ENCODE measurements around the gene FYTTD1.
"Not testable (repeated sequence)": the region's sequence is repeated elsewhere in the genome, so short reads cannot be mapped to it uniquely, and the experiment has no call there.

Gene FYTTD1, protein sequence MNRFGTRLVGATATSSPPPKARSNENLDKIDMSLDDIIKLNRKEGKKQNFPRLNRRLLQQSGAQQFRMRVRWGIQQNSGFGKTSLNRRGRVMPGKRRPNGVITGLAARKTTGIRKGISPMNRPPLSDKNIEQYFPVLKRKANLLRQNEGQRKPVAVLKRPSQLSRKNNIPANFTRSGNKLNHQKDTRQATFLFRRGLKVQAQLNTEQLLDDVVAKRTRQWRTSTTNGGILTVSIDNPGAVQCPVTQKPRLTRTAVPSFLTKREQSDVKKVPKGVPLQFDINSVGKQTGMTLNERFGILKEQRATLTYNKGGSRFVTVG
- long read RNA-seq, donor 1, full-length matches to known transcripts, result 24 of 37 reads
- long read RNA-seq, donor 1, partial matches to known transcripts, result 13 of 37 reads
- long read RNA-seq, donor 1, other reads (novel, unspliced or antisense), result 0 of 37 reads
- long read RNA-seq, donor 2, full-length matches to known transcripts, result 10 of 28 reads
- long read RNA-seq, donor 2, partial matches to known transcripts, result 18 of 28 reads
- long read RNA-seq, donor 2, other reads (novel, unspliced or antisense), result 0 of 28 reads
- long read RNA-seq, donor 3, full-length matches to known transcripts, result 17 of 27 reads
- long read RNA-seq, donor 3, partial matches to known transcripts, result 10 of 27 reads
- long read RNA-seq, donor 3, other reads (novel, unspliced or antisense), result 0 of 27 reads
- long read RNA-seq, donor 4, full-length matches to known transcripts, result 14 of 34 reads
- long read RNA-seq, donor 4, partial matches to known transcripts, result 20 of 34 reads
- long read RNA-seq, donor 4, other reads (novel, unspliced or antisense), result 0 of 34 reads
- long read RNA-seq, donor 5, full-length matches to known transcripts, result 17 of 27 reads
- long read RNA-seq, donor 5, partial matches to known transcripts, result 10 of 27 reads
- long read RNA-seq, donor 5, other reads (novel, unspliced or antisense), result 0 of 27 reads
- long read RNA-seq, donor 6, full-length matches to known transcripts, result 13 of 35 reads
- long read RNA-seq, donor 6, partial matches to known transcripts, result 22 of 35 reads
- long read RNA-seq, donor 6, other reads (novel, unspliced or antisense), result 0 of 35 reads
- long read RNA-seq, donor 7, full-length matches to known transcripts, result 29 of 75 reads
- long read RNA-seq, donor 7, partial matches to known transcripts, result 46 of 75 reads
- long read RNA-seq, donor 7, other reads (novel, unspliced or antisense), result 0 of 75 reads
- long read RNA-seq, donor 8, full-length matches to known transcripts, result 14 of 25 reads
- long read RNA-seq, donor 8, partial matches to known transcripts, result 11 of 25 reads
- long read RNA-seq, donor 8, other reads (novel, unspliced or antisense), result 0 of 25 reads

DNA sequence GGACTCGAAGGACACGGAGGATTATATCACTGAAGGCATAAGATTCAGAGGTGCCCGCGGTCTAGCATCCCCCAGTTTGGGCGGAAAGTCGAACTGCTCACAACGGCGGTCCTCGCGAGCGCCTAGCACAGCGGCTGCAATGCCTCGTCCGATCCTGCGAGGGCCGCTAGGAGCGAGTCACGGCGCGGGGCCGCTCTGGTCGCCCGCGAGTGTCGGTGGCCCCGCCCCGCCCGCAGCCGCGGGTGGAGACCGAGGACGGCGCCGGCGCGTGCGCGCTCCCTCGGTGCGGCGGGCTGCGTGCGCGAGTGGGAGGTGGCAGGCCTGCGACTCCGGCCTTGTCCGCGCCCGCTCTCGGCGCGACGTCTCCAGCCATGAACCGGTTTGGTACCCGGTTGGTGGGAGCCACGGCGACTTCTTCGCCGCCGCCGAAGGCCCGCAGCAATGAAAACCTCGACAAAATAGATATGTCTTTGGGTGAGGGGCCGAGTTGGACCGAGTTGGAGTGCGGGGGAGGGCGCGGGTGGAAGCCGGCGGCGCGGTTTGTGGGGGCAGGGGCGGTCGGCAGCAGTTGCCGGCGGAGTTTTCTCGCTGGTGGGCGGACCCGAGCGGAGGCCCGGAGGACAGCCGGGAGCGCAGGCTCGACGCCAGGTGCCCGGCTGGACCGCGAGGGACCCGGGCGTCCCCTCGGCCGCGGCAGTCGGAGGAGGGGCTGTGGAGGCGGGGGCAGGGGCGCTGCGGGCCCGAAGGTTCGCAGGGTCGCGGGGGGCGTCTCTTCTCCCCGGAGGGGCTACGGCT, at the start of gene FYTTD1:
FYTTD1 (plus strand) TSS at position 283 of the 795 bp plus-strand sequence; CDS start at position 372, 89 bp downstream.
- peak; percentile 87 for DNase-seq

DNA sequence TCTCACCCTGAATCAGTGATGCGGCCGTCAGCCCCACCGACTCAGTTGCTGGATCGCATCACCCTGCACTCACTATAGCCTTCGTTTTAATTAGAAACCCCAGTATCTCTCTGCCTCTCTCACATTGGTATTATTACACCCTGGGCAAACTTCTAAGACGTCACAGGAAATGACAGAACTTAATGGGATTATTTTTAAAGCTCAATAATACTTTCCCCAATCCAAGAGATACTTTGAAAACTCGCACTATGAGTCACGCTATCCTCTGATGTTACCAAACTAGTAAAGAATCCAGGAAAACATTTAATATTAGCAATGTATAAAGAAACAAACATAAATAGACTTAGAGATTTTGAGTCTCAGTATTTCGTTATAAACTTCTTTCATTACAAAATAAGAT, 49.6 kb upstream of the FYTTD1 start:
- no peak for DNase-seq

DNA sequence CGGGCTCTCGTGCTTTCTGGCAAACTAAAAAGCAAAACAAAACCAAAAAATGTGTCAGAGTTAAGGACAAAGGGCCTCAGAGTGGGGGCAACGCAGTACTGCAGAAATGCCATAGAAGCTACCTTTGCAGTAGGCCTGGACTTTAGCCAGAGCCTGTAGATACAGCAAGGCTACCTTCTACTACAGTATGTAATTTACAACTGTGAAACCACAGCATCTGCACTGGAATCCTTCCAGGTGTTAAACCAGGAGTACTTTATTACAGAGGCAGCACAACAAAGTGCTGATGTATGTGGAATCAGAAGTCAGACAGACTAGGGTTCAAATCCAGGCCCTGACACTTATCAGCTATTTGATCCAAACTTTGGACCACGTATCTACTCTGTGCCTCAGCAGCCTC, 47.8 kb upstream of the FYTTD1 start:
- DNase-seq, result no peak

DNA sequence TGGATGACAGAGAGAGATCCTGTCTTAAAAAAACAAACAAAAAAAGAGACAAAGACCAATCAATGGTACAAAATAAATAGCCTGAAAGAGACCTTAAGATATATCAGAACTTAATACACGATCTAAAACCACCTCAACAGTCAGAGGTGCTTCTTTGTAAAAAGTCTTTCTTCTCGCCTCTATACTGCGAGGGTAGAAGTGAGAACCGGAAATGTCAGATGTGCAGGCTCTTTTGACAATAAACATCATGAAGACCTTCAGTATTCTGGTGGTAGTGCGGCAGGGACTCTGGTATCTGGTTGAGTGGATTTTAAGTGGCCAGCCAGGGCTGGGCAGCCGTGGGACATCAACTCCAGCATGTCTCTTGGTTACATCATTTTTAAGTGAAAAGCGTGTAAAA, 43.0 kb upstream of the FYTTD1 start:
- no peak for DNase-seq

DNA sequence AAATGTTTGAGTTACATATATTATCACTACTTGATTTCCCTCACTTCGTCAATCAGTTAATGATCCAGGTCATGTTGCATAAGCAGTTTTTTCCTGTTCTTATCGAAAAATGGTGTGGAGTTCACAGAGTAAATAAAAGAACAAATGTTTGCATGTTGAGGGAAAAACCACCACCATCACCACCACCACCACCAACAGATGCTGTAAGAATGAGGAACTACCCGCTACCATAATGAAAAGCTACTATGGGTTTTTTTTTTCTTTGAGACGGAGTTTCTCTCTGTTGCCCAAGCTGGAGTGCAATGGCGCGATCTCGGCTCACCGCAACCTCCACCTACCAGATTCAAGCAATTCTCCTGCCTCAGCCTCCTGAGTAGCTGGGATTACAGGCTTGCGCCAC, 40.5 kb upstream of the FYTTD1 start:
- DNase-seq, result no peak

DNA sequence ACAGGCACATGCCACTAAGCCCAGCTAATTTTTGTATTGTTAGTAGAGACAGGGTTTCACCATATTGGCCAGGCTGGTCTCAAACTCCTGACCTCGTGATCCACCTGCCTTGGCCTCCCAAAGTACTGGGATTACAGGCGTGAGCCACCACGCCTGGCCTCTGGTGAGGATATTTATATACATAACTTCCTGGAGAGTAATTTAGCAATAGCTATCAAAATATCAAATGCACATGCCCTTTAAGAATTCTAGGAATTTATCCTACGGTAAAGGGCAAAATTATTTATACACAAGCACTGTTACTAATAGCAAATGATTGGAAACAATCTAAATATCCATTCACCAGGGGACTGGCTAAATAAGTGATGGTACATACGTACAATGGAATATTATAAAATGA, 38.7 kb upstream of the FYTTD1 start:
- not testable (repeated sequence) for DNase-seq

DNA sequence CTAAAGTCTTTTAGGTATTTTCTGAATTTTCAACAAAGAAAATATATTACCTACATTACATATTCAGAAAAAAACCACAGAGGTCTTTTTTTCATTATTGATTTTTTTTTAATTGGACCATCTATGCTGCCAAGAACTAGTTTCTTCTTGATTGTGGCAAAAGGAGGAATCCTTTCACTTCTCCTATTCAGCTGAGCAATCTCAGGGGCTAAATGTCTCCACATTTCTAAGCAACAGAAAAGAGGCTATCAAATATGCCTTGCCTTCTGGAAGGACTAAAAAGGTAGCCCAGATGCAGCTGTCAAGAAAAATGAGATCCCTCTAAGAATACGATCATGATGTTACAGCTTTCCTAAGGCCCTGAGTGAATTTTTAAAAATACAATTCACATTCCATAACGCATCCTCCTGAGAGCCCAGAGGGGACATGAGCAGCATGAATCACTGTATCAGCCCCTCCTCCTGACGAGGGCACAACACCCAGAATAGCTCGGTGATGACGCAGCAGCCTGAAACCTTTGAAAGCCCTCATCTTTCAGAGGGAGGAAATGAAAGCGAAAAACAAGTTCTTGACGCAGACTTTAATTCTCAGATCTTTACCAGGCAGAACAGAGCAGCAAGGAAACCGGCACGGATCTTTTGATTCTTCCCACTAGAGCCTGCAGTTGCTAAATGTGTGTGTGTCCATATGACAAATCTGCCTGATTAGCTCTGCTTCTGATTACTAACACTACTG, 37.5 kb upstream of the FYTTD1 start:
- peak; percentile 42 for DNase-seq

DNA sequence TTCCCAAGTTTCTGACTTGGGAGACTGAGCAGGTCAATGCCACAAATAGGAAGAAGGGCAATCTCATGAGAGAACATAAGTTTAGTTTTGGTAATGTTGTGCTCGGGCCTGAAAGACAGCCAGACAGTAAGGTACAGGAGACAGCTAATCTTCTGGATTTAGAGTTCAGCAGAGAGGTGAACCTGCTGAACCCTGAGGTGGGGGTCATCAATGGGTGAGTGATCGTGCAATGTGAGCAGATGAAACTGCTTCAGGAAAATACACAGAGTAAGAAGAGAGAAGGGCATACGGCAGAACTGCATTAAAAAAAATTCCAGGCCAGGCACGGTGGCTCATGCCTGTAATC, 36.2 kb upstream of the FYTTD1 start:
- no peak for DNase-seq

DNA sequence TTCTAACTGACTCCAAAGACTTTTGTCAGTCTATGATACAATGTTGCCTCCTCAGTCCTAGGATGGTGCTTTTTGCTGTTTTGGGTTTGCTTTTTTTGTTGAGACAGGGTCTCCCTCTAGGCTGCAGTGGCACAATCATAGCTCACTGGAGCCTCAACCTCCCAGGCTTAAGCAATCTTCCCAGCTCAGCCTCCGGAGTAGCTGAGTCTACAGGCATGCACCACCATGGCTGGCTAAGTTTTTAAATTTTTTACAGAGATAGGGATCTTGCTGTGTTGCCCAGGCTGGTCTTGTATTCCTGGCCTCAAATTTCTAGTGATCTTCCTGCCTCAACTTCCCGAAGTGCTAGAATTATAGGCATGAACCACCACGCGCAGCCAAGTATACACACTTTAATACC, 35.4 kb upstream of the FYTTD1 start:
- DNase-seq, result no peak

DNA sequence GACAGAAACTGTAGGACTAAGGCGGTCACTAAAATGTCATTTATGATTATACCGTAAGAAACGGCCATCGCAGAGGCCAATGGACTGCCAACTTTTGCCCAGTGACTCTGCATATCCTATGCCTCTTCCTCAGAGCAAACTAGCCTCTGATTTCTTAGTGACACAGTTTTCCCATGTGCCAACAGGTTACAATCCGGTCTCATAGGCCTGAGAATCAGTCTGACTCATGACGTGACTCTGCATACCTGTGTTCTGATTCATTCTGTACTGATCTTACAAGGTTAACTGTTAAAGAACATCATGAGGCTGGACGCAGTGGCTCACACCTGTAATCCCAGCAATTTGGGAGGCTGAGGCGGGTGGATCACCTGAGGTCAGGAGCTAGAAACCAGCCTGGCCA, 30.8 kb upstream of the FYTTD1 start:
- DNase-seq, result no peak

DNA sequence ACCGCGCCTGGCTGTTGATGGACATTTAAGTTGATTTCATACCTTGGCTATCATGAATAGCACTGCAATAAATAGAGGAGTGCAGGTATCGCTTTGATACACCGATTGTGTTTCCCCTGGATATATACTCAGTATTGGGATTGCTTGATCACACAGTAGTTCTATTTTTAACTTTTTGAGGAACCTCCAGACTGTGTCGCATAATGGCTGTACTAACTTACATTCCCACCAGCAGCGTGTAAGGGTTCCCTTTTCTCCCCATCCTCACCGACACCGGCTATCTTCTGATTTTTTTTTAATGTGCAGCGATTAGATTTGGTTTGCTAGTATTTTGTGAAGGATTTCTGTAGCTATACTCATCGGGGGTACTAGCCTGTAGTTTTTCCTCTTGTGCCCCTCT, 29.0 kb upstream of the FYTTD1 start:
- no peak for DNase-seq

DNA sequence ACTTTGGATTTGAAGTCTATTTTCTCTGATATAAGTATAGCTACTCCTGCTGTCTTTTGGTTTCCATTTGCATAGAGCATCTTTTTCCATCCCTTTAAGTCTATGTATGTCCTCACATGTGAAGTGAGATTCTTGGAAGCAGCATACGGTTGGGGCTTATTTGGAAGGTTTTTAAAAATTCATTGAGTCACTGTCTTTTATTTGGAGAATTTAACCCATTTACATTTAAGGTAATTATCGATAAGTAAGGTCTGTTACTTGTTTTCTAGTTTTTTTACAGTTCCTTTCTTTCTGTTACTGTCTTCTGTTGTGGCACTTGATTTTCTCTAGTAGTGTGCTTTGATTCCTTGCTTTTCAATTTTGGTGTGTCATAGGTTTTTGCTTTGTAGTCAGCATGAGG, 26.9 kb upstream of the FYTTD1 start:
- DNase-seq, result no peak

DNA sequence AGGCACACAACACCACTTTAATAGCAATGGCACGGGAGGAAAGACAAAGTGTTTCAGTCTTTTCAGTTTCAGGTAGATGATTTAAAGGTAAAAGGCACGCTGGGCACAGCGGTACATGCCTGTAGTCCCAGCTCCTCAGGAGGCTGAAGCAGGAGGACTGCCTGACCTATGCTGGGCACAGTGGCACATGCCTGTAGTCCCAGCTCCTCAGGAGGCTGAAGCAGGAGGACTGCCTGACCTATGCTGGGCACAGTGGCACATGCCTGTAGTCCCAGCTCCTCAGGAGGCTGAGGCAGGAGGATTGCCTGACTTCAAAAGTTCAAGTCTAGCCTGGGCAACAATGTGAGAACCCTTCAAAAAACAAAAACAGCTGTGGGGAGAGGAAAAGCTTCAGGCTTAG, 21.8 kb upstream of the FYTTD1 start:
- DNase-seq, result not testable (repeated sequence)

DNA sequence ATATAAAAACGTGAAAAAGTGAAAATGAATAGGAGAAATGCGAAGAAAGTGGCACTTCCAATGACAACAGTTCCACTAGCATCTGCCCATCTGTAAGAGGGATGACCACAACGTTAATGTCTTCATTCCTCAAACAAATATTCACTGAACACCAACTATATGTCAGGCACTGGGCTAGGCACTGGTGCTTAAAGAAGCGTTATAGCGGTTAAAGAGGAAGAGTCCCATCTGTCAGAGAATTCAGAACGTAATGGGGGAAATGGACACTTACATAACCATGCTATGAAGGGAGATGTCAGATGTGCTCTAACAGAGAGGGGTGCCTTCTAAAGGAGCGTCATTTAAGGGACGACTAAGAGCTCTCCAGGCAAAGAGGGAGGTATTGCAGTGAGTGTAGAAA, 21.2 kb upstream of the FYTTD1 start:
- no peak for DNase-seq

DNA sequence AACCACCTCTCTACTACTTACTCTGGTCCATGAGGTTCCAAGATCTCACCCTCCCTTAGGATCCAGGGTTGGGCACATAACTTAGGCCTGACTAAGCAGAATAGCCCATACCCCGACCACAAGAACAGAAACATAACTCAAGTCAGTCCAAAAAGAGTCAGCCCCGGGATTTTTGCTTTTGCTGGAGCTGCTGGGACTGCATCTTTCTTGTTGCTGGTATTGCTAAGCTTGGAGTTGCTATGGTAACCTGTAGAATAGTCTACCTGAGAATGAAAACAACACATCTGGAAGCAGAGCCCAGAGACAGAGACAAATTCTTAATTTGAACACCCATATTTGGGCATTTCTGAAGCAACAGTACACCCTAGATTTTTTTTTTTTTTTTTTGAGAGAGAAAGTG, 19.5 kb upstream of the FYTTD1 start:
- DNase-seq, result no peak

DNA sequence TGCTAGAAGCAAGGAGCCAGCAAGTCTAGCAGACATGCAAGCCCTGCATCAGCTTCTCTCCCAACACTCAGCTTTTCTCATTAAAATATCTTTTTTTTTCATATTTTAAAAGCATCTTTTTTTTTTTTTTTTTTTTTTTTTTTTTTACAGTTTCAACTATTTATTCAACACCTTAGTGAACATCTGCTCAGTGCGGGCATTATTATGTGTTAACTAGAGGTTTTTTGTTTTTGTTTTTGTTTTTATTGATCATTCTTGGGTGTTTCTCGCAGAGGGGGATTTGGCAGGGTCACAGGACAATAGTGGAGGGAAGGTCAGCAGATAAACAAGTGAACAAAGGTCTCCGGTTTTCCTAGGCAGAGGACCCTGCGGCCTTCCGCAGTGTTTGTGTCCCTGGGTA, 18.9 kb upstream of the FYTTD1 start:
- DNase-seq, result not testable (repeated sequence)

DNA sequence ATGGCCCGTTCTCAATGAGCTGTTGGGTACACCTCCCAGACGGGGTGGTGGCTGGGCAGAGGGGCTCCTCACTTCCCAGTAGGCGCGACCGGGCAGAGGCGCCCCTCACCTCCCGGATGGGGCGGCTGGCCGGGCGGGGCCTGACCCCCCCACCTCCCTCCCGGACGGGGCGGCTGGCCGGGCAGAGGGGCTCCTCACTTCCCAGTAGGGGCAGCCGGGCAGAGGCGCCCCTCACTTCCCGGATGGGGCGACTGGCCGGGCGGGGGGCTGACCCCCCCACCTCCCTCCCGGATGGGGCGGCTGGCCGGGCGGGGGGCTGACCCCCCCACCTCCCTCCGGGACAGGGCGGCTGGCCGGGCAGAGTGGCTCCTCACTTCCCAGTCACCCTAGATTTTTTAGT, 18.2 kb upstream of the FYTTD1 start:
- not testable (repeated sequence) for DNase-seq

DNA sequence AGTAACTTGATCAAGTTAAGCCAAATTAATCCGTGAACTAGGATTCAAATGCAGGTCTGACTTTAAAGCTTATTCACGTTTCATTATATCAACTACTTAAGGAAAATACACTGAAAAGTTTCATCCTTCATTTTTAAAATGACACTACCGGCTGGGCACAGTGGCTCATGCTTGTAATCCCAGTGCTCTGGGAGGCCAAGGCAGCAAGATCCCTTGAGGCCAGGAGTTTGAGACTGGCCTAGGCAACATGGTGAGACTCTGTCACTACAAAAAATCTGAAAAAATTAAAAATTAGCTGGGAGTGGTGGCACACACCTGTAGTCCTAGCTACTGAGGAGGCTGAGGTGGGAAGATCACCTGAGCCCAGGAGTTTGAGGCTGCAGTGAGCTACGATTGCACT, 16.6 kb upstream of the FYTTD1 start:
- no peak for DNase-seq

DNA sequence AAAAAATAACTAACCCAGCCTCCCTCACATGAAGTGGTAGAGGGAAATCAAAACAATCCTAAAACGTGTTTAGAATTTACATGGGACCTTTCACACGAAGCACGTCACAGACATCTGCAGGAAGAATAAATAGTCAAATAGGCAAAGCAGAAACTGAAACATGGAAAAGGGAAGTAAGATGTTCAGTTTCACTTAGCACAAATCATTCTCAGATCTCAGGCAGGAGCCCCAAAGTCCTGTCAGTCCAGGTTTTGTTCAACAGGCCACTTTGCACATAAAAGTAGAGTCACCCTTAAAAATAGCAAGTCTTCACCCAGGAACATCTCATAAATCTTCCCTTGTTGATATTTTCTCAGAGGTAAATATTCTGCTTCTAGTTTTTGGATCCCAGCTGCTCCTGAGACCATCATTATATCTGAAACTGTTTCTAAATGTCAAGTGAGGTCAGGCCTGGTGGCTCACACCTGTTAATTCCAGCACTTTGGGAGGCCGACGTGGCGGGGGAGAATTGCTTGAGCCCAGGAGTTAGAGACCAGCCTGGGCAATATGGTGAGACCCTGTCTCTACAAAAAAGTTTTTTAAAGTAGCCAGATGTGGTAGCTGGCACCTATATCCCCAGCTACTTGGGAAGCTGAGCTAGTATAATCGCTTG, 14.9 kb upstream of the FYTTD1 start:
- DNase-seq, result no peak

DNA sequence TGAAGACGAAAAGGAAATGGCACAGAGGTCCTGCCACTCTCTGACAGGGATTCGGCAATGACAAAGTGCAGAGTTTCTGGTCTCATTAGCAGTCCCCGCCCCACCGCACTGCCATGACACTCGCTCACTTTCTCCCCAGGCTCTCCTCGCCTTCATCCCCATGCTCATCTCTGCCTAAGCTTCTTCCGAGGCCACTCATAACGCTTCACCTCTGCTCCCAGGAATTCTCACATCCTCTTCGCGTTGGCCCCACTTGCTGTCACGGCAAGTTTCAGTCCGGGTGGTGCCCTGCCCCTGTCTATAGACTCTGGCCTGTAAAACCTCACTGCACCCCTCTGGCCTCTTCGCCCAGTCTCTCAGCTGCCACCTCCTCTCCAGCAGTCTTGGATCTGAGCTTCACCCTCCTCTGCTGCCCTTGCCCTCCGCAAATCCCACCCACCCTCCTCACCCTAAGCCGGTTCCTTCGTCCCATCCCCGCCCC, 13.6 kb upstream of the FYTTD1 start:
- DNase-seq, result no peak

Data from right kidney (tissue), 9 donors.